SU-DHL-6 (cell line): ENCODE results near the gene SGIP1.

Source experiments
- H2AFZ ChIP-seq: fragments of 200-600 bp; sonication (generic); 2 replicates; pipeline ENCODE4 v1.6.1; 2014; ENCODE audit warnings: low read depth, mild to moderate bottlenecking, moderate library complexity, mixed read lengths, antibody characterized with exemption, low read length; ENCODE audit not compliant: severe bottlenecking
- H3F3A ChIP-seq: fragments of 200-600 bp; shearing (Covaris generic); 2 replicates; pipeline ENCODE4 v1.6.0; 2016; ENCODE audit warnings: antibody characterized with exemption, mild to moderate bottlenecking; ENCODE audit not compliant: insufficient read depth
- H3K27ac ChIP-seq: fragments of 200-600 bp; sonication (generic); 2 replicates; pipeline ENCODE4 v1.5.1; 2016; ENCODE audit warnings: low read depth, mild to moderate bottlenecking, low read length, moderate library complexity, mixed read lengths
- H3K27me3 ChIP-seq: fragments of 200-600 bp; sonication (generic), shearing (Covaris generic); 2 replicates; pipeline ENCODE4 v1.6.0; 2014; ENCODE audit warnings: mild to moderate bottlenecking, low read length
- H3K36me3 ChIP-seq: fragments of 200-600 bp; sonication (generic); 2 replicates; pipeline ENCODE4 v1.6.1; 2014; ENCODE audit warnings: mild to moderate bottlenecking, low read length, mixed read lengths
- H3K4me2 ChIP-seq: fragments of 300-600, 200-600 bp; shearing (Covaris generic), sonication (generic); 2 replicates; pipeline ENCODE4 v1.6.0; 2014; ENCODE audit warnings: low read length, low read depth, mild to moderate bottlenecking; ENCODE audit not compliant: poor library complexity, severe bottlenecking
- H3K4me3 ChIP-seq: fragments of 200-600 bp; sonication (generic); 2 replicates; pipeline ENCODE4 v1.5.1; 2014; ENCODE audit warnings: antibody characterized with exemption, low read length, mild to moderate bottlenecking, mixed read lengths; ENCODE audit not compliant: insufficient read depth, poor library complexity, severe bottlenecking
- H3K79me2 ChIP-seq: fragments of 200-600 bp; sonication (generic); 2 replicates; pipeline ENCODE4 v1.6.1; 2014; ENCODE audit warnings: mild to moderate bottlenecking, low read length, moderate library complexity; ENCODE audit not compliant: insufficient read depth
- H3K9ac ChIP-seq: fragments of 200-600 bp; sonication (generic); 2 replicates; pipeline ENCODE4 v1.7.0; 2014; ENCODE audit warnings: mild to moderate bottlenecking, low read length
- H3K9me2 ChIP-seq: fragments of 200-600 bp; sonication (generic); replicated peaks from 2 replicates; pipeline ENCODE4 v1.6.1; 2014; ENCODE audit warnings: low read length; ENCODE audit not compliant: insufficient read depth
- H3K9me3 ChIP-seq: fragments of 200-600 bp; sonication (generic); 2 replicates; pipeline ENCODE4 v1.6.1; 2014; ENCODE audit warnings: low read length, mixed read lengths; ENCODE audit not compliant: insufficient read depth
- H4K20me1 ChIP-seq: fragments of 200-600 bp; sonication (generic); 2 replicates; pipeline ENCODE4 v1.6.1; 2014; ENCODE audit warnings: low read depth, mild to moderate bottlenecking, antibody characterized with exemption, low read length, moderate library complexity, mixed read lengths
- CTCF ChIP-seq: fragments of 200-600 bp; sonication (generic); IDR thresholded peaks from one replicate; pipeline ENCODE4 v1.5.1; 2017; ENCODE audit warnings: antibody characterized with exemption, mild to moderate bottlenecking, low read length, moderate library complexity; ENCODE audit not compliant: insufficient read depth, poor library complexity, severe bottlenecking
- EZH2phosphoT487 ChIP-seq: fragments of 200-600 bp; sonication (generic), shearing (Covaris generic); conservative IDR thresholded peaks from 2 replicates; pipeline ENCODE4 v1.6.1; 2018; ENCODE audit warnings: mild to moderate bottlenecking, antibody characterized with exemption, low read length, moderate library complexity, mixed read lengths

The SGIP1 gene

GRCh38 chr1:66506393-66506687, 27.6 kb upstream of the SGIP1 start:
- Histone ChIP-seq H3K36me3 (no peaks in the 10 kb centered on the region), H2AFZ (no peak overlapping the region), H3K9ac (no peak overlapping the region), H3K27me3 (no peaks in the 10 kb centered on the region), H3K4me3 (no peak overlapping the region), H3K9me3 (no peaks in the 10 kb centered on the region), H3K79me2 (no peaks in the 10 kb centered on the region), H3K9me2 (no peaks in the 10 kb centered on the region), H3F3A (no peaks in the 10 kb centered on the region), H3K27ac (no peak overlapping the region), H3K4me2 (no peak overlapping the region), H4K20me1 (no peaks in the 10 kb centered on the region)
- TF ChIP-seq CTCF (no peak), EZH2phosphoT487 (no peak)

GRCh38 chr1:66506991-66507390, 27.0 kb upstream of the SGIP1 start:
- no peaks in the 10 kb centered on the region for H4K20me1 ChIP-seq
- no peak overlapping the region for H3K4me2 ChIP-seq
- no peak overlapping the region for H3K9ac ChIP-seq
- no peaks in the 10 kb centered on the region for H3F3A ChIP-seq
- H3K9me2 ChIP-seq, result no peaks in the 10 kb centered on the region
- no peak overlapping the region for H3K27ac ChIP-seq
- no peak for TF ChIP-seq EZH2phosphoT487
- TF ChIP-seq CTCF, result no peak
- H3K36me3 ChIP-seq, result no peaks in the 10 kb centered on the region
- no peaks in the 10 kb centered on the region for H3K9me3 ChIP-seq
- no peak overlapping the region for H3K4me3 ChIP-seq
- H3K27me3 ChIP-seq, result no peaks in the 10 kb centered on the region
- H2AFZ ChIP-seq, result no peak overlapping the region
- no peaks in the 10 kb centered on the region for H3K79me2 ChIP-seq

DNA sequence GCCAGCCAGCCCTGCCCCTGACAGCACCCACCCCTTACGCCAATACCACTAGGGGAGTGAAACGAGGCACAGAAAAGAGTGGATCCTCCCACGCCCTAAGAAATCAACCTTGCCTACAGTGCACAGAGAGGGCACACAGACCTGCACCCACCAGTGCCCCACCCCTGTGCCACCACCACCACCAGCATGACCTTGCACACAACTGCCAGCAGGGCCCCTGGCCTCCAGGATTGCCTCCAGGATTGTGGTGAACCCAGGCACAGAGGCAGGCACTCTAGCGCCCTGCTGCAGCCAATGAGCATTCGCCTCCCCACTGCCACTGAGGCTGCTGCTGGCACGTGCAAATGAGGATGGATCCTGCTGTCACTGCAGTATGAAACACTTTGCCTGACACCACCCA, 23.5 kb upstream of the SGIP1 start:
- no peak overlapping the region for H3K4me2 ChIP-seq
- no peak overlapping the region for H3K4me3 ChIP-seq
- H3K9me2 ChIP-seq, result no peaks in the 10 kb centered on the region
- no peaks in the 10 kb centered on the region for H4K20me1 ChIP-seq
- H3K36me3 ChIP-seq, result no peaks in the 10 kb centered on the region
- H2AFZ ChIP-seq, result no peak overlapping the region
- H3F3A ChIP-seq, result no peaks in the 10 kb centered on the region
- H3K27ac ChIP-seq, result no peak overlapping the region
- TF ChIP-seq EZH2phosphoT487, result no peak
- no peak for TF ChIP-seq CTCF
- H3K9me3 ChIP-seq, result no peaks in the 10 kb centered on the region
- H3K27me3 ChIP-seq, result no peaks in the 10 kb centered on the region
- no peak overlapping the region for H3K9ac ChIP-seq
- no peaks in the 10 kb centered on the region for H3K79me2 ChIP-seq

GRCh38 chr1:66511118-66511517, 22.8 kb upstream of the SGIP1 start:
- no peaks in the 10 kb centered on the region for H3K79me2 ChIP-seq
- no peaks in the 10 kb centered on the region for H3K27me3 ChIP-seq
- H3K9ac ChIP-seq, result no peak overlapping the region
- no peaks in the 10 kb centered on the region for H4K20me1 ChIP-seq
- H3K36me3 ChIP-seq, result no peaks in the 10 kb centered on the region
- H3F3A ChIP-seq, result no peaks in the 10 kb centered on the region
- H3K4me3 ChIP-seq, result no peak overlapping the region
- TF ChIP-seq CTCF (no peak), EZH2phosphoT487 (no peak)
- no peak overlapping the region for H3K27ac ChIP-seq
- no peaks in the 10 kb centered on the region for H3K9me2 ChIP-seq
- no peak overlapping the region for H3K4me2 ChIP-seq
- no peaks in the 10 kb centered on the region for H3K9me3 ChIP-seq
- H2AFZ ChIP-seq, result no peak overlapping the region
